GM18951 (cell line): ENCODE measurements around the gene TPMT.

Experiments used
- POLR2A ChIP-seq: IDR thresholded peaks from 4 replicates; pipeline ENCODE4 v1.6.1; 2011; ENCODE audit warnings: mild to moderate bottlenecking; ENCODE audit not compliant: insufficient read length, insufficient read depth; ENCODE audit errors: extremely low read depth
- in situ Hi-C: fragments of 300-500 bp; cut with MboI; formaldehyde crosslinking; loops from one replicate; pipeline ENCODE4 v1.12.0; 2022; ENCODE audit warnings: low sequenced_read_pairs, mixed read lengths, inconsistent platforms; ENCODE audit not compliant: unreplicated experiment

TPMT gene

DNA sequence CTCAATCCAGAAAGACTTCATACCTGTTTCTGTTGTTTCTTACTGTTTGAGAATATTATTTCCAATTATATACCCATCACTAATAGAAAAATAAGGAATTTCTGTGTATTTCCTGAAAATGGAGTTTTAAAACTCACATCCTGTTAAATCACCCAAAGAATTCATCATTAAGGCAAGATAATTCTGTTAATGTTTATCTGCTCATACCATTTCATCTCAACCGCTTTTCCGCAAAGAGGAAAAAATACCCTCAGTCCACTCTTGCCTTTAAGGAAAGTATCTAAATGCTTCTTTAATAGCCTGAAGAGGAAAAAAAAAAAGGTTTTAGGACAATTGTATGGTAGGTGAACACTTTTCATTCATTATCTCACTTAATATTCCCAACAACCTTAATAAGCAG lies 7.3 kb downstream of the TPMT start:
- in situ Hi-C loops: no loop called here

DNA sequence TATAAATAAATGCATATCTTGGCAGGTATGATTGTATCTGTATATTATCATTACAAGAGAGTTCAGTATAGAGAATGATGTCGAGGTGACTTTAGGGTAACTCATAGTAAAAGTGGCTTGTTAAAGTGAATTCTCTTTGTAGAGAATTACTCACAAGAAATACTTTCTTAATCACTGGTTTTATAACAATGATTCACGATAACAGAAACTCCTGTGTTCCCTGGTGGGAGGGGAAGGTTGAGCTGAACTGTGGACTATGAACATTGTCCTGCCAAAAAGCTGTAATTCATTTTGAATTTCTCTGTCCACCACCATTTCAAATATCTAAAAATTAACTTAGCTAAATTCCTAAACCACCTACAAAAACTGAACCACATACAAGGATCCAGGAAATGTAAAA lies 7.7 kb downstream of the TPMT start:
- no peak for TF ChIP-seq POLR2A
- in situ Hi-C loops: no loop called here

More for the DNA sequence above, 7.3 kb downstream of the TPMT start:
- TF ChIP-seq POLR2A: no peak

DNA sequence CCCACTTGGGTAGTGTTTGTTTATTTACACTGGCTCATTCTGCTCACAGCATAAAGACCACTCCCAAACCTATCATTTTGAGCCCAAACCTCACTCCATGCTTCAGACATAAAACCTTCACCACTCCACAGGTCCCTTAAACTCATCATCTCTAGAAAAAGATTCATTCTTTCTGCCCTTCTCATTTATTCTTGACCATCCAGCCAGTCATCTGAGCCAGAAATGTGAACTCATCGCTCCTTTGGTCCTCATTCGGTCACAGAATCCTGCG lies 12.4 kb downstream of the TPMT start:
- in situ Hi-C loops: no loop called here
- no peak for TF ChIP-seq POLR2A

DNA sequence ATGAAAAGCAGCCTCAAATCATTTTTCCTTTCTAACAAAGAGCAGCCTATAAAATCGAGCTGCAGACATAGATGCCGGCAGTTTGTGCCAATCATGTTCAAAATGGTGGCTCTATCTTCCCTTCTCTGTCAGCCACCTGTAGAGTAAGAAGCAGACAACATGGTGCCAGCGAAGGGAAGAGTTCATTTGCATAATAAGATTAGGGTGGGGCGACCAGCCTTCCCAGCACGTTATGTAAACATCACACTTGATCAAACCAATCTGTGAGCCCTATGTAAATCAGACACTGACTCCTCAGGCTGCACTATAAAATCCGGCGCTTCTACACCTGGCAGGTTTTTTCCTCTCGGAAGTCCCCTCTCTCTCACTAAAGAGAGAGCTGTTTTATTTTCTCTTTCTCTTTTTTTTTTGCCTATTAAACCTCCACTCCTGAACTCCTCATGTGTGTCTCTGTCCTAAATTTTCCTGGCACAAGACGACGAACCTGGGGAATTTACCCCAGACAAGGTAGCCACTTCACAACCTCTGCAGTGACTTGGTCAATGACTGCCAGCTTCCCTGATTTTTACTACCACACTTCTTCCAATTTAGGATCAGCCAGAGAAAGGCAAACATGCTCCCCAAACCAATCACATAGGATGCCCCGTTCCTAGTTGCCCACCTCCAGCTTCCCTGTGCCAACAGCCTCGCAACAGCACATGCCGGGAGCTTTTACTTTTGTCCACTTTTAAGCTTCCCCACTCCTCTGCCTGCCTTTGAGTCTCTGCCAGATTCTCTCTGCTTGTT lies 12.9 kb downstream of the TPMT start:
- no peak for TF ChIP-seq POLR2A
- in situ Hi-C loops: no loop called here

DNA sequence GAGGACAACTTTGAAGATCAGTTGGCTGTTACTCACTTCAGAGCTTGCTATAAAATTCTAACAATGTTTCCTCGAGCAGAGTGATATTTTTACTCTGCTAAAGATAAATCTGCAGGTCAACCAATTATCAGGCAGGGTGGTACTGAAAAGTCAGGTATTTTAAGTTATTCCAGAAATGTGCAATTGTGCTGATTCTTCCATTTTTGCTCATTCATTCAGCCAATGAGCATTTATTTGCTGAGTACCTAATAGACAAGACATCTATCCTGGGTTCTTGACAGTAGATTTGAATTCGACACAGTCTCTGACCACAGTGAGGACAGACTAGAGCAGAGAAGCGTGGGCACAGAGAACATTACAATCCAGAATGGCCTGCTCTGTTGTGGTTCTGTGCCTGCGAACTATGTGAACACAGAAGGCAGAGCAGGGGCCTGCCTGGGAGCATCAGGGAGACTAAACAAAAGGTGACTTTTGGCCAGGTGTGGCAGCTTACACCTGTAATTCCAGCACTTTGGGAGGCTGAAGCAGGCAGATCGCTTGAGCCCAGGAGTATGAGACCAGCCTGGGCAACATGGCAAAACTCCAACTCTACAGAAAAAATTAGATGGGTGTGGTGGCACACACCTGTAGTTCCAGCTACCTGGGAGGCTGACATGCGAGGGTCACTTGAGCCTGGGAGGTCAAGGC lies 14.8 kb downstream of the TPMT start:
- no peak for TF ChIP-seq POLR2A
- in situ Hi-C loops: no loop called here

DNA sequence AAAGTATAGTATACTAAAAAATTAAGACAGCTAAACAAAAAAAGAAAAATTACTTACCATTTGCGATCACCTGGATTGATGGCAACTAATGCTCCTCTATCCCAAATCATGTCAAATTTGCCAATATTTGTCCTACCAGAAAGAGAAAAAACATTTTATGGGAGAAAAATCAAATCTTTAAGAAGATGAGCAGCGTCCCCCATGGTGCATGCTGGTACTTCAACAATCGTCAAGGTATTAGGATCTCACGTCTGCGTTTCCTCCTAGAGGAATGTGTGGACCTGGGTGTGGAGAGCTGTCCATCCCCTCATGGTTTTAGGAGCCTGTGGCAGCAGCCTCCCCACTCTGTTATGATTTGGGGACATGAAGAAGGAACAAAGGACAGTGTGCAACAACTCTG lies 16.0 kb downstream of the TPMT start:
- no peak for TF ChIP-seq POLR2A
- in situ Hi-C loops: no loop called here

DNA sequence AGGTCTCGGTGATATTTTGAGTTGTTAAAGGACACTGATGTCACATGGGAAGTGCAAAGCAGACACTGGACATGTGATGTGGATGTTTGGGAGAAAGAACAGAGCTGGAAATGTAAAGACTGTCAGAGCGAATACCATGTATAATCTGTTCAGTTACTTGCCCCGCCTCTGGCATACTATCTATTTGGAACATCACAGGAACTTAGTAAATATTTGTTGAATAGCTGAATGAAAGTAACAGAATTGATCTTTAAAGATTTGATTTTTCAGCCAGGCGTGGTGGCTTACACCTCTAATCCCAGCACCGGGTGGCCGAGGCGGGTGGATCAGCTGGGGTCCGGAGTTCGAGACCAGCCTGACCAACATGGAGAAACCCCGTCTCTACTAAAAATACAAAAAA lies 18.6 kb downstream of the TPMT start:
- in situ Hi-C loops: no loop called here
- no peak for TF ChIP-seq POLR2A

DNA sequence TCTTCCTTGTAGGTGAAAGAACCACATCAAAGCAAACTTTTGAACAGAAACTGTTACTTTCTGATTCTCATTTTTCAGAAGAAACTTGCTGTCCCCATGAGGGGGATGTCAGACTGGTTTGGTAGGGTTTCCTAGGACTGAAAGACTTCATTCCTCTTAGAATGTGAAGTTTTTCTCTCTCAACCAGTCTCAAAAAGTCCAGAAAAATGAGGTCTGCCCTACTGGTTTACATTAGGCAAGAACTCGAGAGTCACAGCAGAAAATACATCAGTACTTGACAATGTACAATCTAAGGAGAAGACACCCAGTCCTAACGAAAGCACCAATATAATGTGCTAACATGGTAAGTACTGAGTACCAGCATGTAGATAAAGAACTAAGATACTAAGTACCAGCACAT lies 19.7 kb downstream of the TPMT start:
- in situ Hi-C loops: no loop called here
- TF ChIP-seq POLR2A: no peak

DNA sequence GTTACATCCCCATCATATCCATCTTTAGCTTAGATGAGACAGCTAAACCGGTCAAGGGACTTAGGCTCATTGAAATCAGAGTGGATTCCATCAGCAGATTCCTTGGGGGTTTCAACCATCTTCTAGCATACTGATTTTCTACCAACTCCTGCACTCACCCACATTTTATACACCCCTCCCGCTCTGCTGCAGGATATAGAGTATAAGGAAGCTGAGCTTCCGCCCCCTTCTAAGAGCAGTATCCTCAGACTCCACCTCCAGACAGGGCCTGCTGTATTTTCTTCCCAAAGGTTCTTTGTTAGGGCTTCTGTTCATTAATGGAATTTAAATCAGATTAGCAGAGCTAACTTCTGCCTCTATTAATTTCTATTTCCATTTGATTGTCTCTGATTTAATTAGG lies 22.5 kb downstream of the TPMT start:
- in situ Hi-C loops: no loop called here

DNA sequence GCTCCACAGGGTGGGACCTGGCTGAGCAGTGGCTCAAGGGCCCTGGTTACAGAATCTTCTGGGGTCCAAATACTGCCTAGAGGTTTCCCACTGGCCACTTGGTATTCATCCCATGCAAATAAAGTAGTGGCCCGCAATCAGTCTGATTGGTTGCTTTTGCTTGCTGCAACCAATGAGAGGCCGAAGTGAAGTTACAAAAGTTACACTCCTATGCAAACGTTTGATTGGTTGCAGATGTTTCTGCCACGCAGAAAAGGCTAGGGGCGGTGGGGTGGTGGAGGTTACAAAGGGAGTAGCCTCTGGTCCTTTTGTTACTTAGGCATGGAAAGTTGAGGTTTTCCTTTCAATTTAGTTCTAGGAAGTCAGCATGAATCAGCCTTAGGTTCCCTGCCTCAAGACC lies 28.8 kb downstream of the TPMT start:
- in situ Hi-C loops: no loop called here
- TF ChIP-seq POLR2A: no peak

More for the DNA sequence above, 22.5 kb downstream of the TPMT start:
- TF ChIP-seq POLR2A: no peak

DNA sequence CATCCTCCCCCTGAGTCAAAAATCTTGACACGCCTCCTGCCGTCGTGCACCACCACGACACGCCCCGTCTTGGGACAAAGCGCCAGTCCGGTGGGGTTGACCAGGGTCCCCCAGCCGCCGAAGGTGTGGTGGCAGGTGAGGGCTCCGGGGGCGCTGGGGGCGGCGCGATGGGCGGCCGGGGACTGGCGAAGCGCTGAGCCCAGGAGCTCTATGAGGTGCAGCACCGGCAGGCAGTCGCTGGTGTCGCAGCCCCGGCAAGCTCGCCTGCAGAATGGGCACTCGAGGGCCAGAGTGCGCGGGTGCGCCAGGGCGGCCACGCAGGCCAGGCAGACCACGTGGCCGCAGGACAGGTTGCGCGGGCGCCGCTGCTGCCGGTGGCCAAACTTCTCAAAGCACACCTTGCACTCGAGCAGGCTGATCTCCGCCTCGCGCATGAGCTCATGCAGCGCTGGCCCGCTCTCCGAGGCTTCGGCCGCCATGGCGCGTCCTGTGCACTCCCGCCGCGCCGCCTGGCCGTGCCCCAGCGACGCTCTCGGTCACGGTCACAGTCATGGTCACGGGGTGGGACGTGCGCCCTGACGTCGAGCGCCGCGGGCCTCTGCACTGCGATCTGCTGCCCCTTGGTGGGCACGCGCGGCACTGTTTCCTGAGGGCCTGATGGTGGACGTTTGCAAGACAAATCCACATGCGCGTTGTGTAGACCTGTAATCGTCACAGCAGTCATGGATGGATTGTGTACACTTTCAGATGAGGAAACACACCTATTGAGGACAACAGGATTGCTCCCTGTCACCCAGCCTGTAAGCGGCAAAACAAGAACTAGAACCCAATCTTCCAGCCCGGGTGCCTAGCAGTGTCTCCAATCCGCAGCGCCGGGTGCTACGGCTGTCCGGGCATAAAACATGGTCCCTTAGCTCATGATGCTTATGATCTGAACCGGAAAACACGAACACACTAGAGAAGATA lies 32.5 kb downstream of the TPMT start, which contains the start of gene NHLRC1:
Gene NHLRC1, minus strand, starts transcription at position 550 of the 966 bp plus-strand sequence. Its CDS starts 71 bp downstream, at position 479.
- TF ChIP-seq POLR2A: peak; percentile 56
- in situ Hi-C loops: no loop called here

DNA sequence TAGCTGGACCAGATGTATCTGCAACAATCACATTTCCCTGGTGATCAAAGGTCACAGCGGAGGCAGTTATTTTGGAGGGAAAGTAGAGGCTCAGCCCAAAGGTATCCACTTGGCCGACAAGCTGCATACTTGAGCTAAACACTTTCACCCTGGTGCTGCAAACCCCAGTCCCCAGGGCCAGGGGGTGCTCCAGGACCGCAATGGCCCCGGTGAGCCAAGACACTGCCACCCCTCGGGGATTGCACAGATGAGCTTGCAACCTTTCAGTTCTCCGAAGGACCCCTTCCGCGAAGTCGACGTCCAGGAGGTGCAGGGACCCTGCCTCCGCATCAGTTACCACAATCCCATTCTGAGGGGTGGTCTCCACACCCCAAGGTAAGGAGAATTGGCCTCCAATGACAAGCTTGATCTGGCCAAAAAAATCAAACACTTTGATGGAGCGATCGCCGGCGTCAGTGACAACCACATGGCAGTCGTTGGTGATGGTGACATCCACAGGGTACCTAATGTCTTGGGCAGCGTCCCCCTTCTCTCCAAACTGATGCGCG lies 33.2 kb downstream of the TPMT start:
- in situ Hi-C loops: no loop called here
- no peak for TF ChIP-seq POLR2A

DNA sequence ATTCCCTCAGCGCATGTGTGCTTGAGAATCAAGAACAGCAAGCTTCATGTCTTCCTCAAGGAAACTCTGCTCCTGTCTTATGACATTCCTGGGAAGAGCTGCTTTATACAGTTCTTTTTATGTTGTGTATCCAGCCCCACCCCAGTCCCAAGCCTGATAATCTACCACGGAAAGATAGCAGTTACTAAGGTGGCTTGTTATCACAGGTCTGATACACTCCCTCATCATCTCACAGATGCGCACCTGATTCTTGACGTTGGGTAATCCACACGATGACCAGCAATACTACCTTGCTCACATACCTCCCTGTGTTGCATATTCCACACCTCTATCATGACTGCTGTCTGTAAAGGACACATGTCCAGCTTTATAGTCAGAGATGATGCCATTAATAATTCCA lies 35.6 kb downstream of the TPMT start:
- no peak for TF ChIP-seq POLR2A
- in situ Hi-C loops: no loop called here
